ENCODE data around the gene DHFR2. TPM values are rescaled to one million over a fixed set of nuclear protein-coding genes. Genes with fewer than 3 reads are reported as not detected.

The DHFR2 gene
- total and polyA plus RNA-seq, 3 donors from 2014 or later, result 9.1 to 10.9 (median 9.3) TPM

GRCh38 chr3:94076055-94076454, 13.3 kb upstream of the DHFR2 start:
- Histone ChIP-seq H3K4me1 (no peaks in the 10 kb centered on the region), H3K4me3 (no peak overlapping the region), H3K9me3 (no peaks in the 10 kb centered on the region), H3K27ac (no peak overlapping the region), H3K36me3 (ENCODE audit: low read depth, missing control alignments) (no peaks in the 10 kb centered on the region), H3K27me3 (no peaks in the 10 kb centered on the region)
- no peak for DNase-seq
- WGBS, 2 donors, result 96 to 100% methylated on average over 3 of the region's 3 CpGs
- TF ChIP-seq POLR2A (IDR thresholded peaks at IDR 0.05), result no peak
- TF ChIP-seq CTCF (IDR thresholded peaks at IDR 0.05), result no peak
- intact Hi-C loops (cut with DNase I; ENCODE audit: low total_unique reads), result no loop called here

GRCh38 chr3:94071713-94072284, 9.1 kb upstream of the DHFR2 start:
- intact Hi-C loops (cut with DNase I; ENCODE audit: low total_unique reads), result no loop called here
- H3K4me1 ChIP-seq, result no peaks in the 10 kb centered on the region
- no peaks in the 10 kb centered on the region for H3K36me3 ChIP-seq (ENCODE audit: low read depth, missing control alignments)
- H3K27me3 ChIP-seq, result no peaks in the 10 kb centered on the region
- H3K27ac ChIP-seq, result no peak overlapping the region
- H3K4me3 ChIP-seq, result no peak overlapping the region
- no peak for TF ChIP-seq CTCF (IDR thresholded peaks at IDR 0.05)
- no peak for TF ChIP-seq POLR2A (IDR thresholded peaks at IDR 0.05)
- WGBS, 2 donors, result 86 to 90% methylated on average over 4 of the region's 4 CpGs
- DNase-seq, result no peak
- H3K9me3 ChIP-seq, result no peaks in the 10 kb centered on the region

GRCh38 chr3:94070341-94070911, 7.7 kb upstream of the DHFR2 start:
- Histone ChIP-seq H3K27me3 (no peaks in the 10 kb centered on the region), H3K9me3 (no peaks in the 10 kb centered on the region), H3K27ac (no peak overlapping the region), H3K4me3 (no peak overlapping the region), H3K36me3 (ENCODE audit: low read depth, missing control alignments) (no peaks in the 10 kb centered on the region), H3K4me1 (no peaks in the 10 kb centered on the region)
- DNase-seq, result no peak
- intact Hi-C loops (cut with DNase I; ENCODE audit: low total_unique reads), result no loop called here
- TF ChIP-seq POLR2A (IDR thresholded peaks at IDR 0.05) (no peak), CTCF (IDR thresholded peaks at IDR 0.05) (no peak)
- 94 to 95% methylated on average over 6 of the region's 6 CpGs for WGBS, 2 donors

DNA sequence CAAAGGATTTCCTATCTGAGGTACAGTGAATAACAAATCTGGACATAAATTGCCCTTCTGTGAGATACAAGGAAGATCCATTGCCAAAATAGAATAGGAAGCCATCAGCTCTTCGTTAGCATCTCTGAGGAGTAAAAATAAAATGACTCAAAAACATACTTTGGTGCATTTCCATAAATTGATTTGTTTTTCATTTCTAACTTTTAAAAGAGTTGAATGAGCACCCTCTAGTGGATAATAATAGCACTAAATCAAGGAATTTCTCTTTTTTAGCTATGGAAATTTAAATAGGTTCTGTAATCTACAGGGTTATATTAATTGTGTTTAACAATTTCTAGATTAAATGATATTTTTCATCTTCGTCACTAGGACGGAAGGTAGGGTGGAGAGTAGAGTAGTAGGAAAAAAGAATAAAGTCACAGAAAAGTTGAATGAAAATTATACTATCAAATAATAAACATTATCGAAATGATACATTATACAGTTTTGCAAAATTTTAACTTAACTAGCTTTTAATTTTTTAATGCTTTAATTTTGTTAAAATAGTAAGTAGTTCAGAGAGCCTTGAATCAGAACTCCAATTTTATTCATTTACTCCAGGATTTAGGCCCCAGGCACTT, 6.6 kb upstream of the DHFR2 start:
- Histone ChIP-seq H3K9me3 (no peaks in the 10 kb centered on the region), H3K27ac (no peak overlapping the region), H3K36me3 (ENCODE audit: low read depth, missing control alignments) (no peaks in the 10 kb centered on the region), H3K4me1 (peaks cover 10% of the 10 kb centered on the region), H3K27me3 (no peaks in the 10 kb centered on the region), H3K4me3 (no peak overlapping the region)
- intact Hi-C loops (cut with DNase I; ENCODE audit: low total_unique reads), result loop anchor here (5.0 kb wide), 1 partner anchor 67 kb away; no protein-coding TSS in a partner anchor
- DNase-seq, result no peak
- 48 to 53% methylated on average over 4 of the region's 4 CpGs for WGBS, 2 donors
- no peak for TF ChIP-seq POLR2A (IDR thresholded peaks at IDR 0.05)
- peak; percentile 18 to 70 (median 21) for TF ChIP-seq CTCF (IDR thresholded peaks at IDR 0.05)

All from testis (tissue), 3 donors.